Hepatocyte (in vitro differentiated cells): ENCODE measurements around the gene GNB1L. TPM values are rescaled to one million over a fixed set of nuclear protein-coding genes. Genes with fewer than 3 reads are reported as not detected.

Experiments used
- DNase-seq: peaks from one replicate; pipeline ENCODE4 v3.0.0-alpha.2; 2016; ENCODE audit warnings: low spot score
- H2AFZ ChIP-seq: fragments of 200-600 bp; sonication (generic); 2 replicates; pipeline ENCODE4 v1.6.0; 2016; ENCODE audit warnings: antibody characterized with exemption, mild to moderate bottlenecking
- H3K27ac ChIP-seq: fragments of 200-600 bp; sonication (generic); 2 replicates; pipeline ENCODE4 v1.5.1; 2016; ENCODE audit warnings: mild to moderate bottlenecking
- H3K27me3 ChIP-seq: fragments of 200-600 bp; sonication (generic); 2 replicates; pipeline ENCODE4 v1.6.1; 2016
- H3K36me3 ChIP-seq: fragments of 200-600 bp; sonication (generic); replicated peaks from 2 replicates; pipeline ENCODE4 v1.5.1; 2016; ENCODE audit warnings: low read depth; ENCODE audit not compliant: insufficient read depth
- H3K4me1 ChIP-seq: fragments of 200-600 bp; sonication (generic); 2 replicates; pipeline ENCODE4 v1.5.1; 2016; ENCODE audit warnings: mild to moderate bottlenecking, moderate library complexity; ENCODE audit not compliant: insufficient read depth
- H3K4me2 ChIP-seq: fragments of 200-600 bp; sonication (generic); 2 replicates; pipeline ENCODE4 v1.6.0; 2016
- H3K4me3 ChIP-seq: fragments of 200-600 bp; sonication (generic); 2 replicates; pipeline ENCODE4 v1.5.1; 2016; ENCODE audit warnings: mild to moderate bottlenecking
- H3K79me2 ChIP-seq: fragments of 200-600 bp; sonication (generic); 2 replicates; pipeline ENCODE4 v1.6.0; 2017; ENCODE audit warnings: mild to moderate bottlenecking
- H3K9me2 ChIP-seq: fragments of 200-600 bp; sonication (generic); replicated peaks from 2 replicates; pipeline ENCODE4 v1.6.0; 2017; ENCODE audit warnings: mild to moderate bottlenecking; ENCODE audit not compliant: insufficient read depth
- H3K9me3 ChIP-seq: fragments of 200-600 bp; sonication (generic); 2 replicates; pipeline ENCODE4 v1.5.1; 2016; ENCODE audit warnings: low read depth, mild to moderate bottlenecking
- H4K20me1 ChIP-seq: fragments of 200-600 bp; sonication (generic); 2 replicates; pipeline ENCODE4 v1.6.0; 2016; ENCODE audit warnings: mild to moderate bottlenecking; ENCODE audit not compliant: insufficient read depth, poor library complexity, severe bottlenecking
- EZH2 ChIP-seq: fragments of 200-600 bp; sonication (generic); IDR thresholded peaks from 2 replicates; pipeline ENCODE4 v1.6.1; 2016; ENCODE audit warnings: antibody characterized with exemption, mild to moderate bottlenecking, borderline replicate concordance
- EZH2phosphoT487 ChIP-seq: fragments of 200-600 bp; sonication (generic); IDR thresholded peaks from one replicate; pipeline ENCODE4 v1.6.1; 2018; ENCODE audit warnings: antibody characterized with exemption, mild to moderate bottlenecking, low read depth, moderate library complexity; ENCODE audit not compliant: unreplicated experiment, severe bottlenecking
- WGBS: methylation state at CpG from one replicate; pipeline ENCODE4 v1.1.6; 2016; ENCODE audit warnings: low lambda C conversion rate; ENCODE audit errors: missing lambda C conversion rate; 5-methylcytosine and 5-hydroxymethylcytosine counted together
- polyA plus RNA-seq: library from polyadenylated mRNA; unstranded; fragments of >200 nt; fragmentation: Nextera tagmentation; extraction: Ambion mirVana; gene quantifications from 2 replicates; pipeline ENCODE4 v1.2.1, GENCODE V29; 2016
- total RNA-seq: library from RNA; depleted of rRNA; stranded (reverse); fragments of >200 nt; gene quantifications from 2 replicates; pipeline ENCODE4 v1.2.3, GENCODE V29; 2014
- TF ChIP-seq, protein P1 (sequence below): fragments of 200-600 bp; sonication (generic); IDR thresholded peaks from 2 replicates; pipeline ENCODE4 v1.5.1; 2016; ENCODE audit warnings: antibody characterized with exemption, mild to moderate bottlenecking; ENCODE audit not compliant: poor library complexity

GNB1L gene
- total and polyA plus RNA-seq, 2 experiments from 2014 or later: 4.1 to 8.5 TPM

DNA sequence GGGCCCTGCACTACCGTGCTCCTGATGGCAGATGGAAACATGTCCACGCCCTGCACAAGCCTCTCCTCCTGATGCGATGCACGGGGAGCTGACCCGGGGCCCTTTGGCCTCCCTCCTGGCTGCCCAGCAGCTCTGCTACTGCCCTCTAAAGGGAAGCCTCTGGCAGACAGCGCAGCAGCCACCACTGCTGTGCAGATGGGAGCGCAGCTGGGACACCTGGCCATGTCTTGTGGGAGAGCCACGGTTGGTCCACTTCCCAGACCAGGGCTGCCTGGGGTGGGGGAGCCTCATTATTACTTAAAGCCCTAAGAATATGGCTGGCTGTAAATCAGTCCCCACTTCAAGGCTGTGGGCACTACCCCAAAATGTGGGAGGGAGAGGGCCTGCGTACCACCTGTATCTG lies 55.8 kb downstream of the GNB1L start:
- no peaks in the 10 kb centered on the region for H4K20me1 ChIP-seq
- no peak overlapping the region for H2AFZ ChIP-seq
- H3K4me2 ChIP-seq: no peak overlapping the region
- no peaks in the 10 kb centered on the region for H3K27me3 ChIP-seq
- no peaks in the 10 kb centered on the region for H3K9me2 ChIP-seq
- H3K4me1 ChIP-seq: peaks cover 17% of the 10 kb centered on the region
- no peaks in the 10 kb centered on the region for H3K36me3 ChIP-seq
- no peak for TF ChIP-seq EZH2phosphoT487
- no peaks in the 10 kb centered on the region for H3K79me2 ChIP-seq
- no peaks in the 10 kb centered on the region for H3K9me3 ChIP-seq
- peak overlapping the region; percentile 31 for H3K27ac ChIP-seq
- DNase-seq: no peak
- H3K4me3 ChIP-seq: no peak overlapping the region
- WGBS: 80% methylated on average over 9 of the region's 9 CpGs

DNA sequence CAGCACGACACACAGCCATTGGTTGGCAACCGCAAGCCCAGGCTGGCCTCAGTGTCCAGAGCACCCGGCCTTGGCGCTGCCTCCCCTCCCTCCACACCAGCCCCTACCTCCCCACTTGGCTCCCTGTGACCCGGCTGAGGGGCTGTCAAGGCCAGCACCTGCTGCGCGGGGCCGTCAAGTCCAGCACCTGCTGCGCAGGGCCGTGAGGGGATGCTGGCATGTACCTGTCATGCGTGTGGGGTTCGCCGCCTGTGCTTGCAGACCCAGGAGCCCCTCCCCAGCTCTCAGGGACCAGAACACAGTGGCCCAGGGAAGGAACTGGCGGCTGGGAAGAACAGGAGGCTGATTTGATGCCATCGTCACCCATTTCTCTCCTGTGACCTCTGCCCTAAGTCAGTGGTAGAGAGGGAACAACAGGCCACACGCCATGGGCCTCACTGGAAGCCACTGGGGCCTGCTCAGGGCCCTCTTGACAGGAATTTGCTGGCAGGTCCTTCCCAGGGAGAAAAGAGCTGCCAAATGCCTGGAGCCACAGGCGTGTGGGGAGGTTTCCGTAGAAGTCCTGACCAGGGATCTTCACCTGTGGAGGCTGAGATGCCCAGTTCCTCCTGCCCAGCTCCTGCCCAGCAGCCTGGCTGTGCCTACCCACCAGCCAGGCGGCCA lies 56.5 kb downstream of the GNB1L start:
- H3K9me2 ChIP-seq: no peaks in the 10 kb centered on the region
- no peak overlapping the region for H2AFZ ChIP-seq
- no peak overlapping the region for H3K4me3 ChIP-seq
- no peak overlapping the region for H3K27ac ChIP-seq
- no peaks in the 10 kb centered on the region for H3K36me3 ChIP-seq
- H3K4me2 ChIP-seq: no peak overlapping the region
- no peaks in the 10 kb centered on the region for H3K79me2 ChIP-seq
- no peaks in the 10 kb centered on the region for H4K20me1 ChIP-seq
- no peak for DNase-seq
- no peaks in the 10 kb centered on the region for H3K27me3 ChIP-seq
- H3K9me3 ChIP-seq: no peaks in the 10 kb centered on the region
- TF ChIP-seq EZH2: no peak
- no peak for TF ChIP-seq EZH2phosphoT487
- TF ChIP-seq, protein P1, sequence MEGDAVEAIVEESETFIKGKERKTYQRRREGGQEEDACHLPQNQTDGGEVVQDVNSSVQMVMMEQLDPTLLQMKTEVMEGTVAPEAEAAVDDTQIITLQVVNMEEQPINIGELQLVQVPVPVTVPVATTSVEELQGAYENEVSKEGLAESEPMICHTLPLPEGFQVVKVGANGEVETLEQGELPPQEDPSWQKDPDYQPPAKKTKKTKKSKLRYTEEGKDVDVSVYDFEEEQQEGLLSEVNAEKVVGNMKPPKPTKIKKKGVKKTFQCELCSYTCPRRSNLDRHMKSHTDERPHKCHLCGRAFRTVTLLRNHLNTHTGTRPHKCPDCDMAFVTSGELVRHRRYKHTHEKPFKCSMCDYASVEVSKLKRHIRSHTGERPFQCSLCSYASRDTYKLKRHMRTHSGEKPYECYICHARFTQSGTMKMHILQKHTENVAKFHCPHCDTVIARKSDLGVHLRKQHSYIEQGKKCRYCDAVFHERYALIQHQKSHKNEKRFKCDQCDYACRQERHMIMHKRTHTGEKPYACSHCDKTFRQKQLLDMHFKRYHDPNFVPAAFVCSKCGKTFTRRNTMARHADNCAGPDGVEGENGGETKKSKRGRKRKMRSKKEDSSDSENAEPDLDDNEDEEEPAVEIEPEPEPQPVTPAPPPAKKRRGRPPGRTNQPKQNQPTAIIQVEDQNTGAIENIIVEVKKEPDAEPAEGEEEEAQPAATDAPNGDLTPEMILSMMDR: no peak
- peaks cover 17% of the 10 kb centered on the region for H3K4me1 ChIP-seq
- WGBS: 95% methylated on average over 19 of the region's 19 CpGs

DNA sequence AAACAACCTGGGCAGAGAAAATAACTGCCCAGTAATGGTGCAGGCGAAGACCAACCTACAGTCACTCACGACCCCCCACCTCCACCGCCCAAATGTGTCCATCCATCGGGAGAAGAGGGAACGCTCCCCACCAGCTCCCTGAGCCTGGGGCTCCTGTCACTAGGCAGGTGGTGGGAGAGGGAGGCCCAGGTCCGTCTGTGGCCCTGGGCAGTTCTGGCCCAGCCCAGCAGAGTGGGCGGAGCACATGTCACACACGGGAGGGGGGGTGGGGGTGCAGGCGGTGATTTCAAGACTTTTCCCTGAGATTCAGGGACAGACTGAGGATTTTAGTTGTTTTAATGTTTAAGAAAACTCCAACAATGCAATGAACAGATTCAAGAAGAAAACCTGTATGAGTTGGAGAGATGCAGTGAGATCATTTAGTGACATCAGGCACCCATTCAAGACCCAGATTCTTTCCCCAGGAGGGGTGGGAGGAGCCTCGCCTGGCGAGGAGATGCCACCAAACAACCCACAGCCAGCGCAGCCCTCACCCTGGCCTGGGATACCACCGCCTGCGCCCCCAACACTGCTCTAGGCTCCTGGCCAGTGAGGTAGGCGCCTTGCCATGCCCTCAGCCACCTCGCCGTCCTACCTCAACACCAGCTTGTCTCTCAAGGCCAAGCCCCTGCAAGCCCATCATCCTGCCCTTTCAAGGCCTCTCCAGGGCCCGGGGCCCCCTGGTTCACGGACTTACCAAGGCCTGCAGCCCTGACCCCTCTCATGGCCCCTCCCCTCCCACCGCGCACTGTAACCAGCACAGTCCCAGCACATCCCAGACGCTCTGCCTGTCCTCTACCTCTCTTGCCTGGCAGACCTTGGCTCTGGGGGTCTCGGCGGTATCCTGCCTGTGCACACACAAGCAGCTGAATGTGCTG lies 57.3 kb downstream of the GNB1L start:
- 89% methylated on average over 21 of the region's 24 CpGs for WGBS
- no peak overlapping the region for H3K4me3 ChIP-seq

More for the DNA sequence above, 57.3 kb downstream of the GNB1L start:
- H3K4me1 ChIP-seq: peaks cover 17% of the 10 kb centered on the region
- no peak overlapping the region for H3K4me2 ChIP-seq
- no peaks in the 10 kb centered on the region for H3K9me3 ChIP-seq
- no peaks in the 10 kb centered on the region for H3K36me3 ChIP-seq
- no peak overlapping the region for H3K27ac ChIP-seq
- H3K9me2 ChIP-seq: no peaks in the 10 kb centered on the region
- H3K27me3 ChIP-seq: no peaks in the 10 kb centered on the region
- DNase-seq: no peak
- no peaks in the 10 kb centered on the region for H4K20me1 ChIP-seq
- no peak overlapping the region for H2AFZ ChIP-seq
- no peak for TF ChIP-seq EZH2
- TF ChIP-seq, protein P1: no peak
- no peak for TF ChIP-seq EZH2phosphoT487
- H3K79me2 ChIP-seq: no peaks in the 10 kb centered on the region
